ENCODE results near the gene PGAP6. TPM values are rescaled to one million over a fixed set of nuclear protein-coding genes. Genes with fewer than 3 reads are reported as not detected.

Gene PGAP6
- total and polyA plus RNA-seq, 2 of the 4 experiments (the other 2 are of a cell fraction) = 49.1 to 124 TPM

GRCh38 chr16:376817-377418 lies 4.9 kb downstream of the PGAP6 start:
- ATAC-seq (ENCODE audit: low read depth) (no peak), DNase-seq (no peak)
- Histone ChIP-seq H3K4me3 (ENCODE audit: insufficient read depth, low read depth, low read length) (no peak overlapping the region), H3K56ac (ENCODE audit: extremely low read depth, insufficient read depth, low read length) (no peak overlapping the region), H3K4me2 (ENCODE audit: low read depth, low read length) (no peak overlapping the region), H2BK20ac (ENCODE audit: low read depth, low read length) (no peak overlapping the region), H2BK15ac (ENCODE audit: low read depth, low read length) (no peak overlapping the region), H3K14ac (replicated peaks; ENCODE audit: low read depth, low read length) (no peak overlapping the region), H4K20me1 (ENCODE audit: insufficient read depth, low read length) (peaks cover 16% of the 10 kb centered on the region), H2AK5ac (ENCODE audit: low read depth, low read length) (no peak overlapping the region), H3K9me3 (ENCODE audit: control insufficient read depth, insufficient read depth, low read length) (no peaks in the 10 kb centered on the region), H3K27me3 (ENCODE audit: control insufficient read depth, insufficient read depth, low read length) (no peaks in the 10 kb centered on the region), H3K4ac (ENCODE audit: low read depth, low read length) (no peak overlapping the region), H4K5ac (ENCODE audit: low read depth, low read length) (no peak overlapping the region), H2BK5ac (ENCODE audit: low read depth, low read length, poor library complexity, severe bottlenecking) (no peak overlapping the region), H3K18ac (ENCODE audit: low read depth, low read length) (no peak overlapping the region), H3K79me1 (ENCODE audit: low read depth in 1 of 2, low read length in 2 of 2) (peaks cover 13 to 29% of the 10 kb centered on the region in 2 experiments; a peak in 3 of 4 replicates), H2AFZ (replicated peaks; ENCODE audit: low read length, poor library complexity) (no peak overlapping the region), H3K23ac (ENCODE audit: low read depth, low read length) (no peak overlapping the region), H3K9ac (ENCODE audit: low read depth, low read length) (no peak overlapping the region), H2BK120ac (ENCODE audit: low read depth, low read length) (no peak overlapping the region), H4K8ac (ENCODE audit: low read depth in 2 of 2, low read length in 2 of 2) (no peak overlapping the region), H2AK9ac (replicated peaks; ENCODE audit: low read depth, low read length, poor library complexity) (no peak overlapping the region), H3K36me3 (ENCODE audit: control insufficient read depth, insufficient read depth, low read length) (peaks cover 50% of the 10 kb centered on the region), H3K4me1 (ENCODE audit: control insufficient read depth, insufficient read depth, low read length) (no peaks in the 10 kb centered on the region; the same call in 1 of the 2 replicates), H3K27ac (ENCODE audit: insufficient read depth, low read length) (no peak overlapping the region), H3K9me1 (ENCODE audit: insufficient read depth, low read length) (no peaks in the 10 kb centered on the region), H4K91ac (ENCODE audit: insufficient read depth, low read depth, low read length) (no peak overlapping the region)
- ChIA-PET POLR2A (ENCODE audit: unreplicated experiment) (no interaction called here), CTCF (no interaction called here)
- TF ChIP-seq MAZ (IDR thresholded peaks at IDR 0.05; ENCODE audit: borderline replicate concordance, low read depth, low read length) = no peak
- no peak for TF ChIP-seq CHD1 (IDR thresholded peaks at IDR 0.05; ENCODE audit: low read depth, low read length)
- TF ChIP-seq MAFK (IDR thresholded peaks at IDR 0.05; ENCODE audit: low read depth, low read length) = no peak
- no peak for TF ChIP-seq USF2 (IDR thresholded peaks at IDR 0.05; ENCODE audit: low read depth, low read length)
- TF ChIP-seq RAD21 (IDR thresholded peaks at IDR 0.05; ENCODE audit: low read length) = no peak
- TF ChIP-seq CTCF (conservative IDR thresholded peaks at IDR 0.05; ENCODE audit: low read depth, low read length) = no peak
- no peak for TF ChIP-seq NFE2L2 (IDR thresholded peaks at IDR 0.05; ENCODE audit: low read depth, low read length)
- no peak for TF ChIP-seq ELK1 (IDR thresholded peaks at IDR 0.05; ENCODE audit: borderline replicate concordance, low read depth, low read length)
- no peak for TF ChIP-seq SMC3 (IDR thresholded peaks at IDR 0.05; ENCODE audit: low read depth, low read length)
- TF ChIP-seq CEBPB (IDR thresholded peaks at IDR 0.05; ENCODE audit: low read depth, low read length) = no peak
- no peak for TF ChIP-seq POLR2A (IDR thresholded peaks at IDR 0.05; ENCODE audit: low read depth, low read length)
- TF ChIP-seq RFX5 (IDR thresholded peaks at IDR 0.05; ENCODE audit: low read depth, low read length) = no peak
- no peak for TF ChIP-seq FOS (IDR thresholded peaks at IDR 0.05; ENCODE audit: low read depth, low read length)
- no peak for TF ChIP-seq RCOR1 (IDR thresholded peaks at IDR 0.05; ENCODE audit: insufficient replicate concordance, low read length)
- no peak for TF ChIP-seq MXI1 (IDR thresholded peaks at IDR 0.05; ENCODE audit: borderline replicate concordance, low read depth, low read length)
- in situ Hi-C loops (cut with MboI; ENCODE audit: low sequenced_read_pairs) = no loop called here
- dilution Hi-C loops (cut with HindIII; ENCODE audit: low sequenced_read_pairs, unreplicated experiment) = no loop called here
- intact Hi-C loops (cut with micrococcal nuclease) = no loop called here
- 92% methylated on average over 6 of the region's 26 CpGs; no CpG with 5 or more reads in 1 of the 2 experiments for WGBS, 2 experiments (ENCODE audit: extremely low coverage in 2 of 2, insufficient read length in 1 of 2)
- BruUV-seq (replicated peaks) = no TSS peak
